C4-2B (cell line): Measurements from ENCODE around the gene CAB39.

ENCODE experiments used
- ZFX ChIP-seq: fragments of 450-650 bp; IDR thresholded peaks from 2 replicates; pipeline ENCODE4 v1.6.1; 2017
- TF ChIP-seq, protein P1 (sequence below): fragments of 450-650 bp; conservative IDR thresholded peaks from 2 replicates; pipeline ENCODE4 v1.5.1; 2017; ENCODE audit warnings: mild to moderate bottlenecking

DNA sequence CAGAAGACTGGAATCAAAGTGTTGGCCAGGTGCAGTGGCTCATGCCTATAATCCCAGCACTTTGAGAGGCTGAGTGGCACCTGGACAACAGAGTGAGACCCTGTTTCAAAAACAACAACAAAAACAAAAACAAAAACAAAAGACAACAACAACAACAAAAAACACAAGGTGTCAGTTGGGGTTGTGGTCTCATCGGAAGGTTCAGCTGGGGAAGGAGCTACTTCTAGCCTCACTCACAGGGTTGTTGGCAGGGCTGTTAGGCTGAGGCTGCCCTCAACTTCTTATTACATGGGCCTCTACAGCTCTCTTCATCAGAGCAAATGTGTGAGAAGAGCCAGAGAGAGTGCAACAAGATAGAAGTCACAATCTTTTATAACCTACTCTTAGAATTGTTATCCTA lies 34.6 kb upstream of the CAB39 start:
- TF ChIP-seq, protein P1, sequence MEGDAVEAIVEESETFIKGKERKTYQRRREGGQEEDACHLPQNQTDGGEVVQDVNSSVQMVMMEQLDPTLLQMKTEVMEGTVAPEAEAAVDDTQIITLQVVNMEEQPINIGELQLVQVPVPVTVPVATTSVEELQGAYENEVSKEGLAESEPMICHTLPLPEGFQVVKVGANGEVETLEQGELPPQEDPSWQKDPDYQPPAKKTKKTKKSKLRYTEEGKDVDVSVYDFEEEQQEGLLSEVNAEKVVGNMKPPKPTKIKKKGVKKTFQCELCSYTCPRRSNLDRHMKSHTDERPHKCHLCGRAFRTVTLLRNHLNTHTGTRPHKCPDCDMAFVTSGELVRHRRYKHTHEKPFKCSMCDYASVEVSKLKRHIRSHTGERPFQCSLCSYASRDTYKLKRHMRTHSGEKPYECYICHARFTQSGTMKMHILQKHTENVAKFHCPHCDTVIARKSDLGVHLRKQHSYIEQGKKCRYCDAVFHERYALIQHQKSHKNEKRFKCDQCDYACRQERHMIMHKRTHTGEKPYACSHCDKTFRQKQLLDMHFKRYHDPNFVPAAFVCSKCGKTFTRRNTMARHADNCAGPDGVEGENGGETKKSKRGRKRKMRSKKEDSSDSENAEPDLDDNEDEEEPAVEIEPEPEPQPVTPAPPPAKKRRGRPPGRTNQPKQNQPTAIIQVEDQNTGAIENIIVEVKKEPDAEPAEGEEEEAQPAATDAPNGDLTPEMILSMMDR, result no peak
- no peak for TF ChIP-seq ZFX
